ENCODE results near the gene MRPS6. TPM values are rescaled to one million over a fixed set of nuclear protein-coding genes. Genes with fewer than 3 reads are reported as not detected.

MRPS6 gene
- total and polyA plus RNA-seq, 4 donors: 12.1 to 83.0 (median 17.0) TPM

- Histone ChIP-seq H3K4me3 (ENCODE audit: low read depth in 1 of 3, low read length in 3 of 3) (no peak overlapping the region), H3K9me3 (ENCODE audit: control insufficient read depth in 4 of 4, low read length in 3 of 4) (no peaks in the 10 kb centered on the region), H3K36me3 (ENCODE audit: control insufficient read depth in 4 of 4, insufficient read depth in 3 of 4, low read depth in 1 of 4, low read length in 3 of 4) (peaks cover 0 to 4% (median 0%) of the 10 kb centered on the region in 4 donors), H3K4me1 (ENCODE audit: control insufficient read depth in 4 of 4, insufficient read depth in 4 of 4, low read length in 3 of 4) (peaks cover 3 to 14% (median 11%) of the 10 kb centered on the region in 4 donors), H3K27me3 (ENCODE audit: control insufficient read depth in 4 of 4, insufficient read depth in 4 of 4, low read length in 3 of 4) (no peaks in the 10 kb centered on the region), H3K9ac (ENCODE audit: low read depth in 1 of 2, low read length in 2 of 2) (no peak overlapping the region), H3K27ac (ENCODE audit: low read depth in 1 of 2, low read length in 2 of 2) (no peak overlapping the region)
- no peak for TF ChIP-seq CTCF (IDR thresholded peaks at IDR 0.05; ENCODE audit: low read depth, low read length, missing input control)
- TF ChIP-seq SP1 (IDR thresholded peaks at IDR 0.05): no peak
- no peak for TF ChIP-seq HNF4A (conservative IDR thresholded peaks at IDR 0.05)
- TF ChIP-seq NR2F2 (IDR thresholded peaks at IDR 0.05): no peak
- no peak for TF ChIP-seq REST (IDR thresholded peaks at IDR 0.05)
- no peak for TF ChIP-seq ATF3 (IDR thresholded peaks at IDR 0.05)
- TF ChIP-seq JUND (IDR thresholded peaks at IDR 0.05): no peak
- no peak for TF ChIP-seq GABPA (IDR thresholded peaks at IDR 0.05 in 1 of 2, conservative IDR thresholded peaks at IDR 0.05 in 1 of 2)
- 63% methylated on average over 6 of the region's 6 CpGs for WGBS
- DNase-seq (ENCODE audit: low spot score): no peak
These were observed 19.0 kb downstream of the MRPS6 start for GRCh38 chr21:34092262-34092921.

GRCh38 chr21:34093083-34093482 lies 19.7 kb downstream of the MRPS6 start:
- Histone ChIP-seq H3K4me3 (ENCODE audit: low read depth in 1 of 3, low read length in 3 of 3) (no peak overlapping the region), H3K4me1 (ENCODE audit: control insufficient read depth in 4 of 4, insufficient read depth in 4 of 4, low read length in 3 of 4) (peaks cover 3 to 14% (median 11%) of the 10 kb centered on the region in 4 donors), H3K36me3 (ENCODE audit: control insufficient read depth in 4 of 4, insufficient read depth in 3 of 4, low read depth in 1 of 4, low read length in 3 of 4) (peaks cover 0 to 4% (median 0%) of the 10 kb centered on the region in 4 donors), H3K27me3 (ENCODE audit: control insufficient read depth in 4 of 4, insufficient read depth in 4 of 4, low read length in 3 of 4) (no peaks in the 10 kb centered on the region), H3K9me3 (ENCODE audit: control insufficient read depth in 4 of 4, low read length in 3 of 4) (no peaks in the 10 kb centered on the region), H3K27ac (ENCODE audit: low read depth in 1 of 2, low read length in 2 of 2) (no peak overlapping the region), H3K9ac (ENCODE audit: low read depth in 1 of 2, low read length in 2 of 2) (no peak overlapping the region)
- TF ChIP-seq YY1 (IDR thresholded peaks at IDR 0.05) (no peak), JUND (IDR thresholded peaks at IDR 0.05) (no peak), NR2F2 (IDR thresholded peaks at IDR 0.05) (no peak), MAX (IDR thresholded peaks at IDR 0.05) (no peak), TAF1 (conservative IDR thresholded peaks at IDR 0.05) (no peak), RXRA (IDR thresholded peaks at IDR 0.05) (no peak), REST (IDR thresholded peaks at IDR 0.05) (no peak), HNF4G (IDR thresholded peaks at IDR 0.05) (no peak), FOXA1 (IDR thresholded peaks at IDR 0.05) (no peak), SP1 (IDR thresholded peaks at IDR 0.05) (no peak)
- no peak for DNase-seq (ENCODE audit: low spot score)
- WGBS: 93% methylated on average over 3 of the region's 3 CpGs

Measured in liver (tissue), 9 donors.